Stomach smooth muscle (tissue), 2 donors: ENCODE measurements around the gene CRYBG3.

Experiments
- H3K27ac ChIP-seq: one replicate; pipeline ENCODE4 v1.7.0; 2013; ENCODE audit warnings: mild to moderate bottlenecking, low read length, inconsistent platforms
- H3K27me3 ChIP-seq, 2 donors: one replicate each; pipeline ENCODE4 v1.7.0; 2013; ENCODE audit warnings: low read length in 2 of 2; ENCODE audit not compliant: insufficient read depth in 2 of 2, control insufficient read depth in 1 of 2
- H3K36me3 ChIP-seq, 2 donors: one replicate each; pipeline ENCODE4 v1.7.0; 2013; ENCODE audit warnings: low read length in 2 of 2; ENCODE audit not compliant: control insufficient read depth in 2 of 2, insufficient read depth in 2 of 2
- H3K4me1 ChIP-seq: one replicate; pipeline ENCODE4 v1.7.0; 2013; ENCODE audit warnings: low read length; ENCODE audit not compliant: control insufficient read depth, insufficient read depth
- H3K4me3 ChIP-seq, 2 donors: one replicate each; pipeline ENCODE4 v1.7.0; 2013; ENCODE audit warnings: low read length in 2 of 2
- H3K9ac ChIP-seq, 2 donors: one replicate each; pipeline ENCODE4 v1.7.0; 2013; ENCODE audit warnings: low read length in 2 of 2, mild to moderate bottlenecking in 1 of 2
- H3K9me3 ChIP-seq, 2 donors: one replicate each; pipeline ENCODE4 v1.7.0; 2013; ENCODE audit warnings: low read length in 2 of 2; ENCODE audit not compliant: control insufficient read depth in 2 of 2
- donor health status: healthy.
- donor health status: Pancreatic carcinoma.

The CRYBG3 gene

DNA sequence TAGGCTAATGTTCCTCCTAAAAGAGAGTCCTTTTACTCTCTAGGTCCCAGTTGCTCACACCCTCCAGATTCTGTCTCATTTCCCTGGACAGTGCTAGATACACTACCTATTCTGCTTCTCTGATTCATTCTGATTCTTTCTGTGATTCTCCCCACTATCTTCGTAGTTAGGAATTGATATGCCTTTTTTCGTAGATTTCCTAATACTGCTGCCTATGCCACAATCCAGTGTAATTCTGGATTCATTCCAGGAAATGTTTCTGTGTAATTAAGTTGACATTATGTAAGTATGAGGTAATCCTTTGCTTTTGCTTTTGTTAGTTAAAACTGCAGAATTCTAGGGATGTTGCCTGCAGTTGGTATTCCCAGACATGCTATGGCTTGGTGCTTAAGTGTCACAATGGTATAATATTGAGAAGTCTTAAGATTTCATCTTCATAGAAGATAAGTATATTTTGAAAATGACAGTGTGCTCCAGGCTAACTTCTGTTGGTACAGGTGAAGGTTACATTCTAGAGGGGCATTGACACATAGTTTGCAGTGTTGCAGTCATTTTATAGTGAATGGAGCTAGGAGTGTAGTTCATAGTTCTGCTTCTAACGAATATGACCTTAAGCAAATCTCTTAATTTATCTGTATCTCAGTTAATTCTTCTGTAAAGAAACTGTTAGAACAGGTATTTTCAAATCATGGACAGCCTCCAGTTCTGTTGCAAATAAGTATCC, 96.2 kb downstream of the CRYBG3 start:
- Histone ChIP-seq H3K27ac (no peak overlapping the region), H3K9ac (no peak overlapping the region), H3K4me1 (no peaks in the 10 kb centered on the region), H3K27me3 (no peaks in the 10 kb centered on the region), H3K4me3 (no peak overlapping the region), H3K9me3 (no peaks in the 10 kb centered on the region), H3K36me3 (peaks cover 0 to 27% of the 10 kb centered on the region in 2 donors)

DNA sequence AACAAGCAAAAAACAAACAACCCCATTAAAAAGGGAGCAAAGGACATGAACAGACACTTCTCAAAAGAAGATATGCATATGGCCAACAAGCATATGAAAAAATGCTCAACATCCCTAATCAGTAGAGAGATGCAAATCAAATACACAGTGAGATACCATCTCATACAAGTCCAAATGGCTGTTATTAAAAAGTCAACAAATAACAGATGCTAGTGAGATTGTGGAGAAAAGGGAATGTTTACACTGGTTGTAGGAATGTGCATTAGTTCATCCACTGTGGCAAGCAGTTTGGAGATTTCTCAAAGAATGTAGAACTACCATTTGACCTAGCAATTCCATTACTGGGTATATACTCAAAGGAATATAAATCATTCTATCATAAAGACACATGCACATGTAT, 105.9 kb downstream of the CRYBG3 start:
- Histone ChIP-seq H3K27me3 (no peaks in the 10 kb centered on the region), H3K36me3 (peaks cover 7 to 12% of the 10 kb centered on the region in 2 donors), H3K9me3 (no peaks in the 10 kb centered on the region), H3K9ac (no peak overlapping the region), H3K27ac (no peak overlapping the region), H3K4me3 (no peak overlapping the region), H3K4me1 (no peaks in the 10 kb centered on the region)

DNA sequence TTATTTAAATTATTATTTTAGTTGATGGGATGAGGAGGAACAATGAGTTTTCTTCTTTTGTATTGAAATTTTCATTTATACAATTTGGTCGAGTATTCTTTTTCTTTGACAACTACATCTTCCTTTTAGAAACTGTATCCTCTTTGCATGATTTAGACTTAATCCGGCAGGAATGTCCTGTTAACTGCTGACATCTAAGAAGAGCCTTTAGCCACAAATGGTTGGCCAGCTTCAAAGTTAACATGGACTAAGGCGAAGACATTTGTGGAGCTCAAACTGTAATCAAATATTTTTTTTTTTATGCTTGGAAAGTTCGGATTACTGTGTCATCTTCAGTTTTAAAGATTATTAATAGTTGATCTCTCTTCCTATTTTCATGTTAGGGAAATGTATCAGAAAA, 107.2 kb downstream of the CRYBG3 start:
- no peak overlapping the region for H3K27ac ChIP-seq
- H3K9me3 ChIP-seq: no peaks in the 10 kb centered on the region
- peaks cover 12 to 16% of the 10 kb centered on the region in 2 donors for H3K36me3 ChIP-seq
- no peaks in the 10 kb centered on the region for H3K27me3 ChIP-seq
- no peaks in the 10 kb centered on the region for H3K4me1 ChIP-seq
- no peak overlapping the region for H3K9ac ChIP-seq
- no peak overlapping the region for H3K4me3 ChIP-seq

DNA sequence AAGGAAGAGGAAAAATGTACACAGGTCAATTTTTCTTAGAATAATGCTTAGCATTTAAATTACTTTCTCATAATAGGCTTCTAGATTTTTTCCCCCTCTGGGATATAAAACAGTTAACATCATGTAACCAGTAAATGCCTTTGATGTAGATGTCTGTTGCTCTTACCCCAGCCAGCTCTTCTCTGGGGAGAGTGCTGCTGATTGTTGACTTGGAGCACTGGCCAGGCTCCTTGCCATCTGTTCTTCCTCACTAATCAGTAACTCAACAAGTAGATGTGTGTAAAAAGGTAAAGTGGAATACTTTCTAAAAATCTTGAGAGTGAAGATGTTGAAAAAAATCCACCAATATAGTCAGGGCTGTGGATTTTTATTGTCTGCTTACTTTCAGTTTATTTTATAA, 108.2 kb downstream of the CRYBG3 start:
- Histone ChIP-seq H3K9me3 (no peaks in the 10 kb centered on the region), H3K4me3 (no peak overlapping the region), H3K36me3 (peaks cover 12% of the 10 kb centered on the region in 2 donors), H3K27me3 (no peaks in the 10 kb centered on the region), H3K4me1 (no peaks in the 10 kb centered on the region), H3K27ac (no peak overlapping the region), H3K9ac (no peak overlapping the region)

DNA sequence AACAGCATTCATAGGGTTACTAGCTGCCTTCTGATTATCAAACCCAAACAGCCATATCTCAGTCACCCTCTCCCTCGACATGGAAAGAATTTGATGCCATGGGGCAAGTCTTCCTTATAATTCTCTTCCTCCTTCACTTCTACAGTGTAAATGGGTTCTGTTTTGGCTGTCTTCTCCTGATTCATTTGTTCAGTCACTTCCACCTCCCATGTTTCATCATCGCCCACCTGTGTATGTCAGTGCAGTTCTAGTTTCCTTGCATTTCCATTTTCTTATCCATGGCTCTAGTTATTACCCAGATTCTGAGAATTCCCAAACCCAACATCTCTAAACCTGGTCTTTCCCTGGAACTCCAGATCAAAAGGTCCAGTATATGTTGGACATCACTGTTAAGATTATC, 109.4 kb downstream of the CRYBG3 start:
- peaks cover 12 to 22% of the 10 kb centered on the region in 2 donors for H3K36me3 ChIP-seq
- no peaks in the 10 kb centered on the region for H3K27me3 ChIP-seq
- H3K4me1 ChIP-seq: no peaks in the 10 kb centered on the region
- no peak overlapping the region for H3K27ac ChIP-seq
- H3K9me3 ChIP-seq: no peaks in the 10 kb centered on the region
- H3K9ac ChIP-seq: no peak overlapping the region
- no peak overlapping the region for H3K4me3 ChIP-seq

DNA sequence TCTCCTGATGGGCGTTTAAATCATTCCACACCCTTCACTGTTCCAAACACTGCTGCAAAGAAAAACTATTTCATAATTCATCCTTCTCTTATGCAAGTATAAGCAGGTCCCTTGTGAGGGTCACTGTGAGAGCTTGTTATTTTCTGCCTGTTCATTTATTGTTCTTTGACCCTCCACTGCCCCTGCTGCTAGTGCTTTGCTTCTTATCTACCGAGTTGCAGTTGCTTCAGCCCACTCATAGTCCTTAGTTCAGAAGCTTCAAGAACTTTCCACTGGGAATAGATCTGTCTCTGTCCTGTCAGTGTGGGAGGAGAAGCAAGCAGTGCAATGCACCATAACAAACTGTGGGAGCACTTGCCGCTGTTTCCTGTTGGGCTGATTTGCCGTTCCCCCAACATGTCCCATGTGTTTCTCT, 110.6 kb downstream of the CRYBG3 start:
- H3K27ac ChIP-seq: no peak overlapping the region

DNA sequence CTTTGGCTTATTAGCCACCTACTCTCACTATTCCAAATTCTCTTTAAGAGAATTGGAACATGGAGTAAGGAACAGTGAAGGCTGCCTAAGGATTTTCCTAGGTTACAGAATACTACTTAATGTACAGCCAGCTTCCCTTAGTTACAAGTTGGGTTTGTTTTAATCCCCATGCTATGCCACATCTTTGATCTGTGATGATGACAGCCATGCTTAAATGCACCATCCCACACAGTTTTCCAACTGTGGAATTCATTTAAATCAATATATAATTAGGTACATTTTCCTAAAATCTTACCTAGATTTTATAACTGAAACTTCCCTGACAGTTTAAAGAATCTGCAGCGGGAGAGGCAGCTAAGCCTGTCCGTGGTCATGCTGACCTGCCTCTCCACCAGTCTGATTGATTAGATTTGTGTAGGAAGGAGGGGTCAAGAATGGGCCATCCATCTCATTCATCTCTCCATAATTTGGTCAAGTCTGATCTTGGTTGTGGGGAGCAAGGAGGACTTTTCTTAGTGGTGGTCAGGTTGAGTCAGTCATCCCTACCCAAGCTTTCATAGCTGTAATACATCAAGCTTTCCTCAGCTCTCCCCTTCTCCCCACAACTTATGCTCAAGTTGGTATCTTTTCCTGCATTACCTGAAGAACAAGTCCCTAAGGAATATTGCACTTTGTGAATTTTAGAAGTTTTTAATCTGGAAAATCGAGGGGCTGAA, 113.3 kb downstream of the CRYBG3 start:
- peaks cover 14 to 23% of the 10 kb centered on the region in 2 donors for H3K36me3 ChIP-seq
- H3K4me1 ChIP-seq: no peaks in the 10 kb centered on the region
- no peaks in the 10 kb centered on the region for H3K27me3 ChIP-seq

More for the DNA sequence above, 110.6 kb downstream of the CRYBG3 start:
- H3K4me1 ChIP-seq: no peaks in the 10 kb centered on the region
- H3K4me3 ChIP-seq: no peak overlapping the region
- H3K27me3 ChIP-seq: no peaks in the 10 kb centered on the region
- H3K9me3 ChIP-seq: no peaks in the 10 kb centered on the region
- H3K9ac ChIP-seq: no peak overlapping the region
- H3K36me3 ChIP-seq: peaks cover 14 to 24% of the 10 kb centered on the region in 2 donors

DNA sequence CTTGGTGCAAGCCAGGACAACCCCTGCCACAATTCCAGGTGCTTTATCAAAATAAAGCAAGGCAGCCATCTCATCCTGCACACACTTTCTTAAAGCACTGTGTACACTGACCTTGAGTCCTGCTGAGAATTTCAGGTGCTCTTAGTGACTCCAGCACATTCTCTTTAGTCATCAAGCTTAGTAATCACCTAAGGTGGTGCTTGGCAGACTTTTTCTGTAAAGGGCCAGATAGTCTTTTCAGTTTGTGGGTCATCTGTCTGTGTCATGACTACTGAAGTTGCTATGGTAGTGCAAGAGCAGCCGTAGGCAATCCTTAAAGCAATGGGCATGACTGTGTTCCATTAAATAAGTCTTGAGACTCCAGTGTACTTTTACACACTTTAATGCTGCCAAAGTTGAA, 114.0 kb downstream of the CRYBG3 start:
- Histone ChIP-seq H3K36me3 (peaks cover 9 to 20% of the 10 kb centered on the region in 2 donors), H3K27me3 (no peaks in the 10 kb centered on the region), H3K9ac (no peak overlapping the region), H3K4me1 (no peaks in the 10 kb centered on the region), H3K27ac (no peak overlapping the region), H3K9me3 (no peaks in the 10 kb centered on the region), H3K4me3 (no peak overlapping the region)

More for the DNA sequence above, 113.3 kb downstream of the CRYBG3 start:
- H3K9me3 ChIP-seq: no peaks in the 10 kb centered on the region
- no peak overlapping the region for H3K9ac ChIP-seq
- no peak overlapping the region for H3K4me3 ChIP-seq
- H3K27ac ChIP-seq: no peak overlapping the region

DNA sequence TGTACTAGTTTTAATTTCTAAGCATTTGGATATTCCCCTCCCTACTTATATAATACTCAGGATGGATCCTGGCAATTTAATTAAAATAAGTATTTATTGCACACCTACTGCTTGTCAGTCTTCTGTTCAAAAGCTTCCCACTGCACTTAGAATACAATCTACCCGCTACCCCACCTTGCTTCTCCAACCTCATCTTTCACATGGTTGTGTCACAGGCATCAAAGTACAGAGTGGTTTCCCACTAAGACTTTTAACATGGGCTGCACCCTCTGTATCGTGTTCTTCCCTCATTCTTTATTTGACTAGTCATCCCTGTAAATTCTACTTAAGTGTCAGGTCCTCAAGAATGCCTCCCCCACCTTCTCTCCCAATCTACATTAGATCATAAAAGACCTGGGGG, 115.4 kb downstream of the CRYBG3 start:
- H3K27ac ChIP-seq: no peak overlapping the region
- no peaks in the 10 kb centered on the region for H3K4me1 ChIP-seq
- H3K9ac ChIP-seq: no peak overlapping the region
- H3K36me3 ChIP-seq: peaks cover 11 to 20% of the 10 kb centered on the region in 2 donors
- H3K27me3 ChIP-seq: no peaks in the 10 kb centered on the region
- H3K9me3 ChIP-seq: no peaks in the 10 kb centered on the region
- H3K4me3 ChIP-seq: no peak overlapping the region

DNA sequence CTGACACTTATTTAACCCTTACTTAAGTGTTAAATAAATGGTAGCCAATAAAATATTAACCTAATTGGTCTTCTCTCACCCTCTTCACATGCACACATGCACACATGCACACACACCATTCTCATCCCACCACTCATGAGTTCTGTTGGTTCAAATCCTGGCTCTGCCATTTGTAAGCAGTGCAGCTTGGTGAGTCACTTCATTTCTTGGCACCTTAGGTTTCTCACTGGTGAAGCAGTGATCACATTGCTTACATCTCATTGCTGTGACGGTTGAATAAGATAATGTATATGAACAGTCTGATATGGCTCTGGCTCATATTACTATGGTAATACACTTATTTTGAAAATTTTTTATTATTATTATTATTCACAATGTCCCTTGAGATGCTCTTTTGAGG, 116.6 kb downstream of the CRYBG3 start:
- Histone ChIP-seq H3K9me3 (no peaks in the 10 kb centered on the region), H3K27ac (no peak overlapping the region), H3K36me3 (peaks cover 16 to 22% of the 10 kb centered on the region in 2 donors)

DNA sequence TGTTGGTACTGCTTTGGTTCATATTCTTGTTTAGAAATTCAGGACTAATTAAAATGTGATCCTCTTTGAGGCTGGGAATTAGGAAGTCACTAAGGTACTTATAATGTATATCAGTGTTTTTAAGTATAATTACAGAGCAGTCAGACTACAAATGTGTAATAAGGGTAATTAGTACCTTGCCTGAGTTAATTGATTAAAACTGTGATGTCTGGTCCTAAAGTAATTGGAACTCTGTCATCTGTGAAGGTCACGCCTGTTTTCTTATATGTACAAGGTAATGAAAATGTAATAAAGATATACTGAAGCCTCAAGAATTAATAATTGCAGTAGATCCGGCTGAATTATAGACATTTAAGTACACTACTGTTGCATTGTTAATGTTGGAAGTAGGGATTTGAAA, 117.6 kb downstream of the CRYBG3 start:
- H3K9me3 ChIP-seq: no peaks in the 10 kb centered on the region
- peaks cover 11 to 18% of the 10 kb centered on the region in 2 donors for H3K36me3 ChIP-seq
- no peak overlapping the region for H3K4me3 ChIP-seq
- H3K27ac ChIP-seq: no peak overlapping the region
- no peaks in the 10 kb centered on the region for H3K27me3 ChIP-seq
- H3K4me1 ChIP-seq: no peaks in the 10 kb centered on the region
- no peak overlapping the region for H3K9ac ChIP-seq

More for the DNA sequence above, 116.6 kb downstream of the CRYBG3 start:
- Histone ChIP-seq H3K4me3 (no peak overlapping the region), H3K4me1 (no peaks in the 10 kb centered on the region), H3K9ac (no peak overlapping the region), H3K27me3 (no peaks in the 10 kb centered on the region)
